OCI-LY3 (cell line): ENCODE data around the gene FAM111A.

Experiments
- CTCF ChIP-seq: fragments of 200-600, 300-600 bp; sonication (generic); IDR thresholded peaks from 2 replicates; pipeline ENCODE4 v1.5.1; 2014; ENCODE audit warnings: antibody characterized with exemption, low read length, low read depth
- EZH2phosphoT487 ChIP-seq: fragments of 200-600 bp; shearing (Covaris generic); IDR thresholded peaks from 2 replicates; pipeline ENCODE4 v1.6.1; 2018; ENCODE audit warnings: antibody characterized with exemption, mixed run types, low read depth

- TF ChIP-seq CTCF, result no peak
- TF ChIP-seq EZH2phosphoT487, result no peak
Observed at GRCh38 chr11:59191095-59191494, 48.4 kb downstream of the FAM111A start.
